Measurements from ENCODE around the gene SMG5.

The SMG5 gene

GRCh38 chr1:156270314-156270713, 12.3 kb downstream of the SMG5 start:
- no peak for DNase-seq (ENCODE audit: low read depth)
- no peak overlapping the region for H3K4me3 ChIP-seq (ENCODE audit: control insufficient read depth, low read depth, low read length)
- TF ChIP-seq, protein P1, sequence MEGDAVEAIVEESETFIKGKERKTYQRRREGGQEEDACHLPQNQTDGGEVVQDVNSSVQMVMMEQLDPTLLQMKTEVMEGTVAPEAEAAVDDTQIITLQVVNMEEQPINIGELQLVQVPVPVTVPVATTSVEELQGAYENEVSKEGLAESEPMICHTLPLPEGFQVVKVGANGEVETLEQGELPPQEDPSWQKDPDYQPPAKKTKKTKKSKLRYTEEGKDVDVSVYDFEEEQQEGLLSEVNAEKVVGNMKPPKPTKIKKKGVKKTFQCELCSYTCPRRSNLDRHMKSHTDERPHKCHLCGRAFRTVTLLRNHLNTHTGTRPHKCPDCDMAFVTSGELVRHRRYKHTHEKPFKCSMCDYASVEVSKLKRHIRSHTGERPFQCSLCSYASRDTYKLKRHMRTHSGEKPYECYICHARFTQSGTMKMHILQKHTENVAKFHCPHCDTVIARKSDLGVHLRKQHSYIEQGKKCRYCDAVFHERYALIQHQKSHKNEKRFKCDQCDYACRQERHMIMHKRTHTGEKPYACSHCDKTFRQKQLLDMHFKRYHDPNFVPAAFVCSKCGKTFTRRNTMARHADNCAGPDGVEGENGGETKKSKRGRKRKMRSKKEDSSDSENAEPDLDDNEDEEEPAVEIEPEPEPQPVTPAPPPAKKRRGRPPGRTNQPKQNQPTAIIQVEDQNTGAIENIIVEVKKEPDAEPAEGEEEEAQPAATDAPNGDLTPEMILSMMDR (IDR thresholded peaks at IDR 0.05; ENCODE audit: control insufficient read depth, insufficient read depth, low read depth, low read length, missing control alignments): no peak

- no peak for DNase-seq (ENCODE audit: low read depth)
- TF ChIP-seq, protein P1 (IDR thresholded peaks at IDR 0.05; ENCODE audit: control insufficient read depth, insufficient read depth, low read depth, low read length, missing control alignments): no peak
- H3K4me3 ChIP-seq (ENCODE audit: control insufficient read depth, low read depth, low read length): no peak overlapping the region
Measured at GRCh38 chr1:156268336-156268735, 14.3 kb downstream of the SMG5 start.

DNA sequence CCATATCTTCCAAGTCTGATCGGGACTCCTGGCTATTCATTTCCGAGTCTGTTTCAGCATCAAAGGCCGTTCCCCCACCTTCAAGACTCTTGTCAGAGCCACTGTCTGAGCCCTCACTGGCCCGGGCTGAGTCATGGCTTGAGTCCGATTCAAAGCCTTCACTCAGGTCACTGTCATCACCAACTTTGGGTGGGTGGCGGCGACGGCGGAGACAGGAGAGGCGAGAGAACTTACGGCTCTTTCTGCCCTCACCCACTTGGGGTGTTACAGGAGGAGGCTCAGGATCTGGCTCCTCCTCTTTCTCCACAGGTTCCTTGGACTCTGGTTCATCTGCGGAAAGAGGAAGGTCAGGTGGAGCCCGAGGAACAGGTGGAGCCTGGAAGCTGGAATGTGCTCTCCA, 16.6 kb downstream of the SMG5 start:
- DNase-seq (ENCODE audit: low read depth): no peak
- TF ChIP-seq, protein P1 (IDR thresholded peaks at IDR 0.05; ENCODE audit: control insufficient read depth, insufficient read depth, low read depth, low read length, missing control alignments): no peak
- no peak overlapping the region for H3K4me3 ChIP-seq (ENCODE audit: control insufficient read depth, low read depth, low read length)

DNA sequence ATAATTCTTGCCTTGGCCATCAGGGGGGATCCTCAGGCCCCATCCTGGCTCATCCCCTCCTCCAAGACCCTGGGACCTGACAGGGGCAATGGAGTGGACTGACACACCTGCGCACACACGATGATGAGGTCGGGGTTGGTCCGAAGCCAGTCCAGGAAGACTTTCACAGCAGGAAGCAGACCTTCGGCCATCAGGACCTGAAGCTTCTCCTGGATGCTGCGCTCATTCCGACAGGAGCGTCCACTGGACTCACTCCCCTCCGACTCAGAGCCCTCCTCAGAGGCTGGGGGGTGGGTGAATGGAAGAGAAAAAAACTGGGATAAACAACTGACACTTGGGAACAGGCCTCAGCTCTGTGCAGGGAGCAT, 19.4 kb downstream of the SMG5 start:
- no peak overlapping the region for H3K4me3 ChIP-seq (ENCODE audit: control insufficient read depth, low read depth, low read length)
- TF ChIP-seq, protein P1 (IDR thresholded peaks at IDR 0.05; ENCODE audit: control insufficient read depth, insufficient read depth, low read depth, low read length, missing control alignments): no peak
- DNase-seq (ENCODE audit: low read depth): no peak

GRCh38 chr1:156262461-156263287, 20.0 kb downstream of the SMG5 start:
- DNase-seq (ENCODE audit: low read depth): peak; percentile 48
- TF ChIP-seq, protein P1 (IDR thresholded peaks at IDR 0.05; ENCODE audit: control insufficient read depth, insufficient read depth, low read depth, low read length, missing control alignments): no peak
- no peak overlapping the region for H3K4me3 ChIP-seq (ENCODE audit: control insufficient read depth, low read depth, low read length)

- H3K4me3 ChIP-seq (ENCODE audit: control insufficient read depth, low read depth, low read length): no peak overlapping the region
- no peak for DNase-seq (ENCODE audit: low read depth)
- TF ChIP-seq, protein P1 (IDR thresholded peaks at IDR 0.05; ENCODE audit: control insufficient read depth, insufficient read depth, low read depth, low read length, missing control alignments): no peak
Measured at GRCh38 chr1:156260896-156261295, 21.7 kb downstream of the SMG5 start.
